PC-3 (cell line): ENCODE data around the gene TRIM47. TPM values are rescaled to one million over a fixed set of nuclear protein-coding genes. Genes with fewer than 3 reads are reported as not detected.

Source experiments
- ATAC-seq: fragments of 200-7000 bp; cut with Tn5 transposase; 2 replicates; pipeline ENCODE4 v1.9.1; 2020; ENCODE audit warnings: mild to moderate bottlenecking, moderate library complexity
- BruUV-seq: library from RNA; stranded (reverse); fragments of 400-500 nt; replicated peaks from 2 replicates; lab custom pipeline; 2021; lab: Mats Ljungman, UMichigan
- CTCF ChIA-PET: fragments of 300-600 bp; sonication (Branson Sonifier 250); formaldehyde crosslinking; loops from one replicate; lab custom pipeline; 2022; ENCODE audit warnings: antibody characterized with exemption; lab: Charles Lee
- POLR2A ChIA-PET: fragments of 300-600 bp; sonication (Branson Sonifier 250); formaldehyde crosslinking; loops from one replicate; lab custom pipeline; 2022; ENCODE audit warnings: antibody characterized with exemption; ENCODE audit not compliant: unreplicated experiment; lab: Charles Lee
- DNase-seq: peaks from one replicate; pipeline ENCODE4 v3.0.0-alpha.2; 2015
- H2AFZ ChIP-seq: fragments of 300-600 bp; sonication (generic); 2 replicates; pipeline ENCODE4 v1.6.0; 2016; ENCODE audit warnings: antibody characterized with exemption, low read length
- H3F3A ChIP-seq: fragments of 300-600 bp; sonication (generic); one replicate; pipeline ENCODE4 v1.6.0; 2017; ENCODE audit warnings: antibody characterized with exemption, low read length, control low read depth, mild to moderate bottlenecking; ENCODE audit not compliant: unreplicated experiment
- H3K27ac ChIP-seq: fragments of 300-600 bp; sonication (generic); 2 replicates; pipeline ENCODE4 v1.5.1; 2016; ENCODE audit warnings: mild to moderate bottlenecking, low read length
- H3K27me3 ChIP-seq: fragments of 300-600 bp; sonication (generic); 2 replicates; pipeline ENCODE4 v1.6.1; 2016; ENCODE audit warnings: low read length, mixed read lengths
- H3K36me3 ChIP-seq: fragments of 300-600 bp; sonication (generic); 2 replicates; pipeline ENCODE4 v1.6.1; 2016; ENCODE audit warnings: low read depth, mixed run types, low read length, mixed read lengths
- H3K4me1 ChIP-seq: fragments of 300-600 bp; sonication (generic); 2 replicates; pipeline ENCODE4 v1.5.1; 2016; ENCODE audit warnings: low read length; ENCODE audit not compliant: insufficient read depth
- H3K4me2 ChIP-seq: fragments of 300-600 bp; sonication (generic); 2 replicates; pipeline ENCODE4 v1.6.0; 2016; ENCODE audit warnings: low read length
- H3K4me3 ChIP-seq: fragments of 300-600 bp; sonication (generic); 2 replicates; pipeline ENCODE4 v1.5.1; 2016; ENCODE audit warnings: mild to moderate bottlenecking, low read length, mixed read lengths
- H3K79me2 ChIP-seq: fragments of 300-600 bp; sonication (generic); 2 replicates; pipeline ENCODE4 v1.6.1; 2017; ENCODE audit warnings: low read length, mixed read lengths
- H3K9ac ChIP-seq: fragments of 300-600 bp; sonication (generic); 2 replicates; pipeline ENCODE4 v1.6.0; 2016; ENCODE audit warnings: mild to moderate bottlenecking, low read length
- H3K9me2 ChIP-seq: fragments of 300-600 bp; sonication (generic); replicated peaks from 2 replicates; pipeline ENCODE4 v1.6.1; 2016; ENCODE audit warnings: mixed run types, low read length, mixed read lengths
- H3K9me3 ChIP-seq: fragments of 300-600 bp; sonication (generic); 2 replicates; pipeline ENCODE4 v1.6.1; 2016; ENCODE audit warnings: low read length, mixed read lengths
- H4K20me1 ChIP-seq: fragments of 300-600 bp; sonication (generic); 2 replicates; pipeline ENCODE4 v1.6.1; 2016; ENCODE audit warnings: low read length, mixed read lengths
- CTCF ChIP-seq: fragments of 300-600 bp; sonication (generic); conservative IDR thresholded peaks from 2 replicates; pipeline ENCODE4 v1.5.1; 2017; ENCODE audit warnings: antibody characterized with exemption, low read depth, mild to moderate bottlenecking, low read length
- EZH2 ChIP-seq: fragments of 300-600 bp; sonication (generic); IDR thresholded peaks from one replicate; pipeline ENCODE4 v1.6.1; 2017; ENCODE audit warnings: antibody characterized with exemption, mild to moderate bottlenecking, low read length; ENCODE audit not compliant: unreplicated experiment
- EZH2phosphoT487 ChIP-seq: fragments of 300-600 bp; sonication (generic); IDR thresholded peaks from 2 replicates; pipeline ENCODE4 v1.6.1; 2018; ENCODE audit warnings: mild to moderate bottlenecking, antibody characterized with exemption, low read length, borderline replicate concordance
- intact Hi-C: fragments of 100-400 bp; cut with micrococcal nuclease; formaldehyde crosslinking; loops from 2 replicates; pipeline ENCODE4 v1.9.0; 2023
- total RNA-seq: library from RNA; depleted of rRNA; stranded (reverse); fragments of >200 nt; gene quantifications from 2 replicates; pipeline ENCODE4 v1.2.3, GENCODE V29; 2014

TRIM47 gene
- total RNA-seq, 1 experiment from 2014 or later = 73.7 TPM

DNA sequence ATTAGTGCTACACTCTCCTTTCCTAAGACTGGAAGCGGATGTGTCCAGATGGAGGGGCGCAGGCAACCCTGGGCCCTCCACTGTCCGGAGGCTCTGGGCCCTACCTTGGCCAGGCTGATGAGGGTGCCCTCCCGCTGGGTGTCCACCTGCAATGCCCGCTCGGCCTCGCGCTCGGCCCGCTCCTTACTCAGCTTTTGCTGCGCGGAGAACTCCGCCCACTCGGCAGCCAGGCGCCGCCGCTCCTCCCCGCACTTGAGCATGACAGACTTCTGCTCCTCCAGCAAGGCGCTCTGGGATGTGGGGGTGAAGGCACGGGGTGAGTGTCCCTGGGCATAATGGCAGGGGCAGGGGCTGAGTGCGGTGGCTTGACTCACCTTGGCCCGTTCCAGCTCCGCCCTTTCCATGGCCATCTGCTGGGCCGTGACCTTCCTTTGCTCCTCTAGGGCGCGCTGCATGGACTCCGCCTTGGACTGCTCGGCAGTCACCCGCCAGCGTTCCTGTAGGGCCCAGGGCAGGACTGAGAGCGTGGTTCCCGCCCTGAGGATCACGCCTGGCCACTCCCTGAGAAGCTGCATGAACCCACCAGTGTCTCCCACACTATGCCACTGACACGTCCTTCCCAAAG lies 36.4 kb upstream of the TRIM47 start:
- H3K9ac ChIP-seq = no peak overlapping the region
- H4K20me1 ChIP-seq = no peaks in the 10 kb centered on the region
- H3K4me2 ChIP-seq = no peak overlapping the region
- H3K36me3 ChIP-seq = no peaks in the 10 kb centered on the region
- no peaks in the 10 kb centered on the region for H3K9me3 ChIP-seq
- no peaks in the 10 kb centered on the region for H3K27me3 ChIP-seq
- TF ChIP-seq EZH2phosphoT487 (no peak), CTCF (no peak)
- no peak overlapping the region for H3K4me3 ChIP-seq
- DNase-seq (no peak), ATAC-seq (no peak)
- no peaks in the 10 kb centered on the region for H3K4me1 ChIP-seq
- H3K79me2 ChIP-seq = no peaks in the 10 kb centered on the region
- intact Hi-C loops = no loop called here
- BruUV-seq = no TSS peak
- no peak overlapping the region for H2AFZ ChIP-seq
- no peaks in the 10 kb centered on the region for H3F3A ChIP-seq
- CTCF ChIA-PET = no interaction called here
- H3K27ac ChIP-seq = no peak overlapping the region
- POLR2A ChIA-PET = no interaction called here
- H3K9me2 ChIP-seq = no peaks in the 10 kb centered on the region

DNA sequence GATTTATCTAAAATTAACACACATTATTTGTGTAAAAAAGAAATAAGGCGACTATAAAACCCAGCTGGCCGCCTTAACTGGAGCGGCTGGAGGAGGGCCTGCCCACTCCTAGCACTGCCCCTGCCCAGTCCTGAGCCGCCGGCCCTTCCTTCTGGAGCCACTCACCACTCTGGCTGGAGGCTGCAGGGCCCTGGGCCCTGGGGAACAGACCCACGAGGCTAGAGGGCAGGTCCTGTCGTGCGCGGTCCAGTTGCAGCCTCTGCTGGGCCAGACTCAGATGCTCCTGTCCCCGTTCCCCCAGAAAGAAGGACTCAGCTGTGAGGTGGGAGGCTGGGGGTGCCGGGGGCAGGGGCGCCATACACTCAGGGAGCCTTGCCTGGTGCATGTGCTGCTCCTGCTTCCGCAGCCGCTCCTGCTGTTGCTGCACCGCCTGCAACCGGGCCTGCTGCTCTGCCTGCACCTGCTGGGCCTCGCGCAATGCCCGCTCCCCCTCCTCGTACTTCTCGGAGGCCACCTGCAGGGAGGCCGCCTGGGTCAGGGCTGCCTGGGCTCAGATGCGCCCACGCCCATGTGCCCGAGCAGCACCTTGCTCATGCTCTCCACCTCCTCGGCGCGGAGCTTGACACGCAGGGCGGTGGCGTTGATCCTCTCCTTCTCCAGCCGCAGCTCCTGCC lies 35.3 kb upstream of the TRIM47 start:
- ATAC-seq = no peak
- CTCF ChIA-PET = no interaction called here
- no peak overlapping the region for H3K9ac ChIP-seq
- H3K27me3 ChIP-seq = no peaks in the 10 kb centered on the region
- H3K79me2 ChIP-seq = no peaks in the 10 kb centered on the region
- no peaks in the 10 kb centered on the region for H3K36me3 ChIP-seq
- no peak overlapping the region for H3K27ac ChIP-seq
- BruUV-seq = no TSS peak
- no peak overlapping the region for H3K4me2 ChIP-seq
- no peaks in the 10 kb centered on the region for H3F3A ChIP-seq
- TF ChIP-seq EZH2phosphoT487 (no peak), CTCF (no peak), EZH2 (no peak)
- POLR2A ChIA-PET = no interaction called here
- no peaks in the 10 kb centered on the region for H4K20me1 ChIP-seq
- H3K4me1 ChIP-seq = no peaks in the 10 kb centered on the region
- H3K9me2 ChIP-seq = no peaks in the 10 kb centered on the region
- DNase-seq = no peak
- H2AFZ ChIP-seq = no peak overlapping the region
- H3K4me3 ChIP-seq = no peak overlapping the region
- H3K9me3 ChIP-seq = no peaks in the 10 kb centered on the region
- intact Hi-C loops = no loop called here

DNA sequence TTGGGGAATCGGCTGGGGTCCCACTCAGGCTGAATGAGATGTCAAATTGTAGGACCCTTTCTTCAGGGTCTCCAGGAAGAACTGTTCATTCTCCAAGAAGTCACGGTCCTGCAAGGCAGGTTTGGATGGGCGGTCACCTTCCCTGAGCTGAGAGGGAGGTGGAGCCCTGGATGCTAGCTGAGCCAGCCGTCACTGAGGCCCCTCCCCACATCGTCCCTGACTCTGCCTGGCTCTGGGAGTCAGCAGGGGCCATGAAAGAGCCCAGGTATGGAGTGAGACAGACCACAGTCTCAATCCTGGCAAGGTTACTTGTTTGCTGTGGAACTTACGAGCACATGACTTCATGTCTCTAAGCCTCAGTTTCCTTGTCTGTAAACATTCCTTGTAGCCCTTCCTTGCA lies 32.3 kb upstream of the TRIM47 start:
- TF ChIP-seq CTCF (no peak), EZH2phosphoT487 (no peak), EZH2 (no peak)
- H3K4me1 ChIP-seq = peaks cover 1% of the 10 kb centered on the region; the same call in 1 of the 2 replicates
- H3K79me2 ChIP-seq = no peaks in the 10 kb centered on the region
- H3K27me3 ChIP-seq = no peaks in the 10 kb centered on the region
- H3F3A ChIP-seq = no peaks in the 10 kb centered on the region
- H3K4me2 ChIP-seq = no peak overlapping the region
- no TSS peak for BruUV-seq
- no peak overlapping the region for H3K27ac ChIP-seq
- intact Hi-C loops = no loop called here
- no peak overlapping the region for H2AFZ ChIP-seq
- no peaks in the 10 kb centered on the region for H4K20me1 ChIP-seq
- ChIA-PET POLR2A (no interaction called here), CTCF (no interaction called here)
- no peak overlapping the region for H3K4me3 ChIP-seq
- no peak overlapping the region for H3K9ac ChIP-seq
- ATAC-seq (no peak), DNase-seq (no peak)
- no peaks in the 10 kb centered on the region for H3K9me2 ChIP-seq
- H3K9me3 ChIP-seq = no peaks in the 10 kb centered on the region
- H3K36me3 ChIP-seq = no peaks in the 10 kb centered on the region
